HepG2 (cell line): ENCODE data around the gene SLC26A4.
"Not testable (repeated sequence)": the region's sequence is repeated elsewhere in the genome, so short reads cannot be mapped to it uniquely, and the experiment has no call there.

Experiments
- ISX ChIP-seq: sonication (generic); formaldehyde crosslinking; conservative IDR thresholded peaks from 2 replicates; pipeline ENCODE4 v1.5.0; 2020; ENCODE audit warnings: missing genetic modification reagents
- KDM1A ChIP-seq: IDR thresholded peaks from 2 replicates; pipeline ENCODE4 v1.6.1; 2016; ENCODE audit warnings: missing compliant biosample characterization
- KLF16 ChIP-seq, 2 experiments: sonication (generic) in 1 of 2; formaldehyde crosslinking in 1 of 2; IDR thresholded peaks; 2 replicates each; pipeline versions ENCODE4 v1.6.1 to v1.8.0; 2016 to 2023; ENCODE audit warnings: missing genetic modification reagents in 2 of 2, missing compliant biosample characterization in 1 of 2
- POLR2A ChIP-seq, 2 experiments: IDR thresholded peaks; 2 replicates each; pipeline ENCODE4 v1.6.1; 2011; ENCODE audit warnings: low read depth in 2 of 2, low read length in 2 of 2, mild to moderate bottlenecking in 1 of 2, moderate library complexity in 1 of 2; ENCODE audit not compliant: insufficient read depth in 1 of 2
- SNRNP70 ChIP-seq: fragments of 200-400 bp; formaldehyde crosslinking; IDR thresholded peaks from 2 replicates; pipeline ENCODE4 v1.6.1; 2017; ENCODE audit warnings: mild to moderate bottlenecking, low read depth, low read length, moderate library complexity
- TBX2 ChIP-seq: sonication (generic); formaldehyde crosslinking; IDR thresholded peaks from 2 replicates; pipeline ENCODE4 v1.5.0; 2020; ENCODE audit warnings: missing genetic modification reagents, mild to moderate bottlenecking, borderline replicate concordance
- TF ChIP-seq, protein P1 (sequence below): sonication (generic); formaldehyde crosslinking; IDR thresholded peaks from 2 replicates; pipeline ENCODE4 v1.4.0; 2020; ENCODE audit warnings: mild to moderate bottlenecking, missing genetic modification reagents
- TF ChIP-seq, protein P2 (sequence below): sonication (generic); formaldehyde crosslinking; IDR thresholded peaks from 2 replicates; pipeline ENCODE4 v1.5.0; 2020; ENCODE audit warnings: mild to moderate bottlenecking, missing genetic modification reagents, moderate library complexity

DNA sequence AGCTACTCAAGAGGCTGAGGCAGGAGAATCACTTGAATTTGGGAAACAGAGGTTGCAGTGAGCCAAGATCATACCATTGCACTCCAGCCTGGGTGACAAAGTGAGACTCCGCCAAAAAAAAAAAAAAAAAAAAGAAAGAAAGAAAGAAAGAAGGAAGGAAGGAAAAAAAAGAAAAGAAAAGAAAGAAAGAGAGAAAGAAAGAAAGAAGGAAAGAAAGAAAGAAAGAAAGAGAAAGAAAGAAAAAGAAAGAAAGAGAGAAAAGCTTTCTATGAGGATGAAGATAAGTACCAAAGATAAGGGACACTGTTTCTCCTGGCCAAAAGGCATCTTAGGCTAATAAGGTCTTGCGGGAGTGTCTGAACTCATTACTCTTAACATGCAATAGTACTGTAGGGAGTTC, 21.6 kb upstream of the SLC26A4 start:
- TF ChIP-seq ISX (CRISPR knock-in tag); KDM1A (CRISPR knock-in tag); TBX2; KLF16 (CRISPR knock-in tag; IDR thresholded peaks at IDR 0.05); POLR2A (IDR thresholded peaks at IDR 0.05; ENCODE audit: insufficient read depth in 1 of 2, low read depth in 2 of 2, low read length in 2 of 2); SNRNP70: not testable (repeated sequence)
- TF ChIP-seq, protein P1, sequence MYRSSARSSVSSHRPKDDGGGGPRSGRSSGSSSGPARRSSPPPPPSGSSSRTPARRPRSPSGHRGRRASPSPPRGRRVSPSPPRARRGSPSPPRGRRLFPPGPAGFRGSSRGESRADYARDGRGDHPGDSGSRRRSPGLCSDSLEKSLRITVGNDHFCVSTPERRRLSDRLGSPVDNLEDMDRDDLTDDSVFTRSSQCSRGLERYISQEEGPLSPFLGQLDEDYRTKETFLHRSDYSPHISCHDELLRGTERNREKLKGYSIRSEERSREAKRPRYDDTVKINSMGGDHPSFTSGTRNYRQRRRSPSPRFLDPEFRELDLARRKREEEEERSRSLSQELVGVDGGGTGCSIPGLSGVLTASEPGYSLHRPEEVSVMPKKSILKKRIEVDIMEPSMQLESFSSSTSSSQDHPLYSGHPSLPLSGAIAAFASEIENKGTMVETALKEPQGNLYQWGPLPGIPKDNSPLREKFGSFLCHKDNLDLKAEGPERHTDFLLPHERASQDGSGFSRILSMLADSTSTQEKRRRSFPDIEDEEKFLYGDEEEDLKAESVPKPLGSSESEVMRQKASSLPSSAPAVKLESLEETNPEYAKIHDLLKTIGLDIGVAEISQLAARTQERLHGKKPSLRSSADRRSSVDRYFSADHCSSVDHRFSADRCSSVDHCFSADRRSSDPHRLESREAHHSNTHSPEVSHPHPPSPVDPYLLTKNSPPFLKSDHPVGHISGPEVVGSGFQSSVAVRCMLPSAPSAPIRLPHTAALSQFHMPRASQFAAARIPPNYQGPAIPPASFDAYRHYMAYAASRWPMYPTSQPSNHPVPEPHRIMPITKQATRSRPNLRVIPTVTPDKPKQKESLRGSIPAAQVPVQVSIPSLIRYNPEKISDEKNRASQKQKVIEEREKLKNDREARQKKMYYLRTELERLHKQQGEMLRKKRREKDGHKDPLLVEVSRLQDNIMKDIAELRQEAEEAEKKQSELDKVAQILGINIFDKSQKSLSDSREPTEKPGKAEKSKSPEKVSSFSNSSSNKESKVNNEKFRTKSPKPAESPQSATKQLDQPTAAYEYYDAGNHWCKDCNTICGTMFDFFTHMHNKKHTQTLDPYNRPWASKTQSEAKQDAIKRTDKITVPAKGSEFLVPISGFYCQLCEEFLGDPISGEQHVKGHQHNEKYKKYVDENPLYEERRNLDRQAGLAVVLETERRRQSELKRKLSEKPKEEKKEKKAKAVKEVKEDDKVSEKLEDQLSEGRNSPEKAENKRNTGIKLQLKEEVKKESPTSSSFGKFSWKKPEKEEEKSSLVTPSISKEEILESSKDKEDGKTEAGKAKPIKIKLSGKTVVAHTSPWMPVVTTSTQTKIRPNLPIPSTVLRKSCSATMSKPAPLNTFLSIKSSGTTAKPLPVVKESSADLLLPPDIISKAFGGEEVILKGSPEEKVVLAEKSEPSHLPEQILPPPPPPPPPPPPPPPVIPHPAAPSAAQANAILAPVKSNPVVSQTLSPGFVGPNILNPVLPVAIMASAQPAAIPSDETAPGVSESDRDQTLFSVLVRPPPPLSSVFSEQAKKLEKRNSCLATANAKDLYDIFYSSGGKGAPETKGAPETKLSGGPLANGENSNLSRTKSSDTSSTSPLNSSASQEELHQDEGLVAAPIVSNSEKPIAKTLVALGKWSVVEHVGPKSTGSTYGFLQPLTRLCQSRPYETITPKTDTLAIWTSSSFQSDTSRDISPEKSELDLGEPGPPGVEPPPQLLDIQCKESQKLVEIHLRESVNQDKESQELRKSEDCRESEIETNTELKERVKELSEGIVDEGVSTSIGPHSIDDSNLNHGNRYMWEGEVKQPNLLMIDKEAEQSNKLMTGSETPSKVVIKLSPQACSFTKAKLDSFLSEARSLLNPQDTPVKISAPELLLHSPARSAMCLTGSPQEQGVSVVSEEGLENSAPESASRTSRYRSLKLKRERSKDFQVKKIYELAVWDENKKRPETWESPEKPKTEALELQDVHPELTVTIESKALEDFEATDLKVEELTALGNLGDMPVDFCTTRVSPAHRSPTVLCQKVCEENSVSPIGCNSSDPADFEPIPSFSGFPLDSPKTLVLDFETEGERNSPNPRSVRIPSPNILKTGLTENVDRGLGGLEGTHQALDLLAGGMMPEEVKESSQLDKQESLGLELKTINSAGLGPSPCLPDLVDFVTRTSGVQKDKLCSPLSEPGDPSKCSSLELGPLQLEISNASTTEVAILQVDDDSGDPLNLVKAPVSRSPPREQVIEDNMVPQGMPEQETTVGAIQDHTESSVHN (CRISPR knock-in tag): not testable (repeated sequence)
- TF ChIP-seq, protein P2, sequence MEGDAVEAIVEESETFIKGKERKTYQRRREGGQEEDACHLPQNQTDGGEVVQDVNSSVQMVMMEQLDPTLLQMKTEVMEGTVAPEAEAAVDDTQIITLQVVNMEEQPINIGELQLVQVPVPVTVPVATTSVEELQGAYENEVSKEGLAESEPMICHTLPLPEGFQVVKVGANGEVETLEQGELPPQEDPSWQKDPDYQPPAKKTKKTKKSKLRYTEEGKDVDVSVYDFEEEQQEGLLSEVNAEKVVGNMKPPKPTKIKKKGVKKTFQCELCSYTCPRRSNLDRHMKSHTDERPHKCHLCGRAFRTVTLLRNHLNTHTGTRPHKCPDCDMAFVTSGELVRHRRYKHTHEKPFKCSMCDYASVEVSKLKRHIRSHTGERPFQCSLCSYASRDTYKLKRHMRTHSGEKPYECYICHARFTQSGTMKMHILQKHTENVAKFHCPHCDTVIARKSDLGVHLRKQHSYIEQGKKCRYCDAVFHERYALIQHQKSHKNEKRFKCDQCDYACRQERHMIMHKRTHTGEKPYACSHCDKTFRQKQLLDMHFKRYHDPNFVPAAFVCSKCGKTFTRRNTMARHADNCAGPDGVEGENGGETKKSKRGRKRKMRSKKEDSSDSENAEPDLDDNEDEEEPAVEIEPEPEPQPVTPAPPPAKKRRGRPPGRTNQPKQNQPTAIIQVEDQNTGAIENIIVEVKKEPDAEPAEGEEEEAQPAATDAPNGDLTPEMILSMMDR (CRISPR knock-in tag): not testable (repeated sequence)
